HFFc6 (cell line): ENCODE results near the gene FRMD5. TPM values are rescaled to one million over a fixed set of nuclear protein-coding genes. Genes with fewer than 3 reads are reported as not detected.

ENCODE experiments used
- DNase-seq: peaks from one replicate; pipeline ENCODE4 v3.0.0-alpha.2; 2018
- H3K27ac Mint-ChIP-seq: 2 replicates; pipeline ENCODE4 v1.8.0; 2020; ENCODE audit warnings: mild to moderate bottlenecking, mixed read lengths
- H3K27me3 Mint-ChIP-seq: 2 replicates; pipeline ENCODE4 v1.8.0; 2021; ENCODE audit warnings: mild to moderate bottlenecking, moderate library complexity, mixed read lengths; ENCODE audit not compliant: insufficient read depth
- H3K36me3 Mint-ChIP-seq: 2 replicates; pipeline ENCODE4 v1.8.0; 2021; ENCODE audit warnings: low read depth, mixed read lengths
- H3K4me1 Mint-ChIP-seq: 2 replicates; pipeline ENCODE4 v1.8.0; 2020; ENCODE audit warnings: low read depth, mixed read lengths
- H3K4me3 Mint-ChIP-seq: 2 replicates; pipeline ENCODE4 v1.8.0; 2020; ENCODE audit warnings: mild to moderate bottlenecking, moderate library complexity, mixed read lengths
- H3K9me3 Mint-ChIP-seq: 2 replicates; pipeline ENCODE4 v1.8.0; 2020; ENCODE audit warnings: mild to moderate bottlenecking, mixed read lengths
- CTCF ChIP-seq: fragments of 200-600 bp; sonication (generic); IDR thresholded peaks from 2 replicates; pipeline ENCODE4 v1.5.0; 2021; ENCODE audit warnings: antibody characterized with exemption, mild to moderate bottlenecking
- total RNA-seq, 6 experiments: library from RNA; stranded (reverse); fragmentation: NEBNext Ultra II Directional; extraction: Animal tissue kit (Norgen Biotek cat#: 25700); gene quantifications; 2 replicates in 1 of 6; 3 replicates in 5 of 6; pipeline ENCODE4 v1.2.3, GENCODE V29; 2021

FRMD5 gene
- total RNA-seq, 6 experiments from 2014 or later, result 0.67 to 1.1 (median 0.94) TPM

DNA sequence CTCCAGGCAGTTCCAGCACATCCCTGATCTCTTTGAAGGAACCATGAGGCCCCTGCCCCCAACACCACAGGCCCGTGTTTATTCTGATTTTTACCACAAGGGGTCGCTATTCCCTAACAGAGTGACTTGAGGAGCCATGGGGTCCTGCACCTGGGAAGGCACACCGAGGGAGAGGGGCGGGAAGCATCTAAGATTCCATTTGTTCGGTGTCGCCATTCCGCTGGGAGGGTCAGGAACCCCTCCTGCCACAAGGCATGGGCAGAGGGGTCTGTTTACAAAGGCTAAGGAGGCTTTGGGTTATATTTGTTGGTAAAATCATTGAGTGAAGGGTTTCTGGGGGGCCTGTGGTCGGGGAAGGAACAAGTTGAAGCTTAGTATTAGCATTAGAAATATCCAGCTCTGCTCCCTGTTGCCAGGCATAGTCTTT lies 291.2 kb downstream of the FRMD5 start:
- peak; percentile 99 for TF ChIP-seq CTCF
- Mint-ChIP-seq H3K9me3 (no peaks in the 10 kb centered on the region), H3K36me3 (no peaks in the 10 kb centered on the region), H3K27me3 (peaks cover 2% of the 10 kb centered on the region), H3K27ac (peak overlapping the region; percentile 30; the same call in 1 of the 2 replicates), H3K4me1 (peaks cover 15% of the 10 kb centered on the region), H3K4me3 (peak overlapping the region; percentile 43)
- DNase-seq, result peak; percentile 29

GRCh38 chr15:43901495-43901894 lies 293.6 kb downstream of the FRMD5 start:
- H3K4me3 Mint-ChIP-seq, result no peak overlapping the region
- peaks cover 2% of the 10 kb centered on the region for H3K27me3 Mint-ChIP-seq
- TF ChIP-seq CTCF, result no peak
- no peak overlapping the region for H3K27ac Mint-ChIP-seq
- DNase-seq, result no peak
- peaks cover 5% of the 10 kb centered on the region; the same call in 1 of the 2 replicates for H3K36me3 Mint-ChIP-seq
- no peaks in the 10 kb centered on the region for H3K9me3 Mint-ChIP-seq
- H3K4me1 Mint-ChIP-seq, result peaks cover 20% of the 10 kb centered on the region

DNA sequence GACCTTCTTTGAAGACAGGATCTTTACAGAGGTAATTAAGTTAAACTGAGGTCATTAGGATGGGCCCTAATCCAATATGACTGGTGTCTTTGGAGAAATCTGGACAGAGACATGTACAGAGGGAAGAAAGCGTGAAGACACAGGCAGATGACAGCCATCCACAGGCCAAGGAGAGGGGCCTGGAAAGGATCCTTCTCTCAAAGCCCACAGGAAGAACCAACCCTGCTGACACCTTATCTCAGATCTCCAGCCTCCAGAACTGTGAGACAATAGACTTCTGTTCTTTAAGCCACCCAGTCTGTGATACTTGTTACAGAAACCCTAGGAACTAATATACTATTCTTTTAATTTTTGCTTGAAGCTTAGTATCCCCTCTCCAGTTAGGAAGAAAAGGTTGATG lies 294.1 kb downstream of the FRMD5 start:
- H3K4me3 Mint-ChIP-seq, result no peak overlapping the region
- H3K36me3 Mint-ChIP-seq, result peaks cover 5% of the 10 kb centered on the region; the same call in 1 of the 2 replicates
- H3K27ac Mint-ChIP-seq, result no peak overlapping the region
- DNase-seq, result no peak
- peaks cover 21% of the 10 kb centered on the region for H3K4me1 Mint-ChIP-seq
- peaks cover 2% of the 10 kb centered on the region for H3K27me3 Mint-ChIP-seq
- H3K9me3 Mint-ChIP-seq, result no peaks in the 10 kb centered on the region
- no peak for TF ChIP-seq CTCF

- no peak for DNase-seq
- no peak for TF ChIP-seq CTCF
- no peak overlapping the region for H3K4me3 Mint-ChIP-seq
- H3K27me3 Mint-ChIP-seq, result peaks cover 2% of the 10 kb centered on the region
- no peaks in the 10 kb centered on the region for H3K9me3 Mint-ChIP-seq
- peak overlapping the region; percentile 66 for H3K27ac Mint-ChIP-seq
- H3K36me3 Mint-ChIP-seq, result peaks cover 5% of the 10 kb centered on the region; the same call in 1 of the 2 replicates
- H3K4me1 Mint-ChIP-seq, result peaks cover 21% of the 10 kb centered on the region
Measured at GRCh38 chr15:43899928-43900327, 295.1 kb downstream of the FRMD5 start.

- no peak for TF ChIP-seq CTCF
- Mint-ChIP-seq H3K9me3 (no peaks in the 10 kb centered on the region), H3K36me3 (peaks cover 5% of the 10 kb centered on the region; the same call in 1 of the 2 replicates), H3K4me1 (peaks cover 19% of the 10 kb centered on the region), H3K27me3 (peaks cover 4% of the 10 kb centered on the region), H3K27ac (no peak overlapping the region), H3K4me3 (no peak overlapping the region)
- no peak for DNase-seq
Measured at GRCh38 chr15:43898891-43899290, 296.2 kb downstream of the FRMD5 start.

- Mint-ChIP-seq H3K9me3 (no peaks in the 10 kb centered on the region), H3K27ac (no peak overlapping the region), H3K4me3 (no peak overlapping the region), H3K36me3 (peaks cover 5% of the 10 kb centered on the region; the same call in 1 of the 2 replicates), H3K27me3 (peaks cover 3% of the 10 kb centered on the region; the same call in 1 of the 2 replicates), H3K4me1 (peaks cover 15% of the 10 kb centered on the region)
- DNase-seq, result no peak
- TF ChIP-seq CTCF, result no peak
Measured at GRCh38 chr15:43896543-43896942, 298.5 kb downstream of the FRMD5 start.
